HepG2 (cell line): ENCODE data around the gene MAN2A2. TPM values are rescaled to one million over a fixed set of nuclear protein-coding genes. Genes with fewer than 3 reads are reported as not detected.
A peak's percentile ranks its signal among the peaks of the same experiment; 100 is the strongest.

Experiments used
- ATF7 ChIP-seq, 2 experiments: fragments of 450-650 bp in 1 of 2; sonication (generic) in 1 of 2; formaldehyde crosslinking in 1 of 2; IDR thresholded peaks; 2 replicates each; pipeline versions ENCODE4 v1.4.0 to v1.6.1; 2016 to 2020; ENCODE audit warnings: antibody characterized with exemption in 1 of 2, mild to moderate bottlenecking in 1 of 2, missing genetic modification reagents in 1 of 2
- CC2D1A ChIP-seq: sonication (generic); formaldehyde crosslinking; IDR thresholded peaks from 2 replicates; pipeline ENCODE4 v1.8.1; 2023; ENCODE audit warnings: mild to moderate bottlenecking, missing genetic modification reagents
- ELF3 ChIP-seq: IDR thresholded peaks from 2 replicates; pipeline ENCODE4 v1.6.1; 2016; ENCODE audit warnings: missing genetic modification reagents, missing compliant biosample characterization
- HIVEP1 ChIP-seq: sonication (generic); formaldehyde crosslinking; IDR thresholded peaks from 2 replicates; pipeline ENCODE4 v1.4.0; 2020; ENCODE audit warnings: mild to moderate bottlenecking, missing genetic modification reagents
- IRX3 ChIP-seq: sonication (generic); formaldehyde crosslinking; IDR thresholded peaks from 2 replicates; pipeline ENCODE4 v1.8.1; 2023; ENCODE audit warnings: mild to moderate bottlenecking, low read depth, missing genetic modification reagents, borderline replicate concordance
- MED13 ChIP-seq: sonication (generic); formaldehyde crosslinking; IDR thresholded peaks from 2 replicates; pipeline ENCODE4 v1.5.0; 2020; ENCODE audit warnings: missing genetic modification reagents
- SAP130 ChIP-seq: IDR thresholded peaks from 2 replicates; pipeline ENCODE4 v1.6.1; 2016; ENCODE audit warnings: low read depth
- SOX5 ChIP-seq: IDR thresholded peaks from 2 replicates; pipeline ENCODE4 v1.6.1; 2016; ENCODE audit warnings: borderline replicate concordance
- SP4 ChIP-seq: sonication (generic); formaldehyde crosslinking; IDR thresholded peaks from 2 replicates; pipeline ENCODE4 v1.8.1; 2023; ENCODE audit warnings: mild to moderate bottlenecking, missing genetic modification reagents
- ZKSCAN5 ChIP-seq: sonication (generic); formaldehyde crosslinking; IDR thresholded peaks from 2 replicates; pipeline ENCODE4 v1.5.1; 2020; ENCODE audit warnings: mild to moderate bottlenecking, missing genetic modification reagents
- ZNF101 ChIP-seq: sonication (generic); formaldehyde crosslinking; IDR thresholded peaks from 2 replicates; pipeline ENCODE4 v1.4.0; 2020; ENCODE audit warnings: mild to moderate bottlenecking, low read depth, missing genetic modification reagents, borderline replicate concordance
- ZNF180 ChIP-seq: sonication (generic); formaldehyde crosslinking; IDR thresholded peaks from 2 replicates; pipeline ENCODE4 v1.4.0; 2020; ENCODE audit warnings: low read depth, missing genetic modification reagents, borderline replicate concordance
- ZNF230 ChIP-seq: sonication (generic); formaldehyde crosslinking; IDR thresholded peaks from 2 replicates; pipeline ENCODE4 v1.4.0; 2020; ENCODE audit warnings: mild to moderate bottlenecking, missing genetic modification reagents
- ZNF644 ChIP-seq: IDR thresholded peaks from 2 replicates; pipeline ENCODE4 v1.6.1; 2016; ENCODE audit warnings: low read depth
- ZNF749 ChIP-seq: sonication (generic); formaldehyde crosslinking; IDR thresholded peaks from 2 replicates; pipeline ENCODE4 v1.8.0; 2022; ENCODE audit warnings: mild to moderate bottlenecking, missing genetic modification reagents, moderate library complexity, borderline replicate concordance
- ZNF781 ChIP-seq: sonication (generic); formaldehyde crosslinking; IDR thresholded peaks from 2 replicates; pipeline ENCODE4 v1.5.1; 2020; ENCODE audit warnings: borderline replicate concordance, mild to moderate bottlenecking, missing genetic modification reagents; ENCODE audit errors: not compliant biosample characterization
- polyA plus RNA-seq, 8 experiments: library from polyadenylated mRNA; depleted of rRNA in 3 of 8; stranded (reverse) in 7 of 8; unstranded in 1 of 8; fragments of >200 nt; fragmentation: Illumina TruSeq in 4 of 8; extraction: Trizol in 4 of 8; gene quantifications; 2 replicates each; pipeline versions ENCODE4 v1.2.1 to v1.2.3, GENCODE V29; 2011 to 2016; ENCODE audit warnings: low read depth in 4 of 8, missing spikeins in 1 of 8, mixed read lengths in 1 of 8; ENCODE audit not compliant: insufficient read depth in 1 of 8
- total RNA-seq, 5 experiments: library from RNA; depleted of rRNA; stranded (reverse); fragments of >200 nt; fragmentation: Illumina TruSeq; extraction: Trizol; gene quantifications; 2 replicates each; pipeline ENCODE4 v1.2.3, GENCODE V29; 2016; ENCODE audit warnings: low read depth in 1 of 5
- TF ChIP-seq, protein P1 (sequence below): sonication (generic); formaldehyde crosslinking; IDR thresholded peaks from 2 replicates; pipeline ENCODE4 v1.5.1; 2020; ENCODE audit warnings: missing genetic modification reagents, mild to moderate bottlenecking, borderline replicate concordance
- TF ChIP-seq, protein P2 (sequence below): sonication (generic); formaldehyde crosslinking; IDR thresholded peaks from 2 replicates; pipeline ENCODE4 v1.8.1; 2022; ENCODE audit warnings: mild to moderate bottlenecking, missing genetic modification reagents
- TF ChIP-seq, protein P3 (sequence below): sonication (generic); formaldehyde crosslinking; IDR thresholded peaks from 2 replicates; pipeline ENCODE4 v1.4.0; 2020; ENCODE audit warnings: mild to moderate bottlenecking, missing genetic modification reagents
- TF ChIP-seq, protein P4 (sequence below): sonication (generic); formaldehyde crosslinking; IDR thresholded peaks from 2 replicates; pipeline ENCODE4 v1.4.0; 2020; ENCODE audit warnings: missing genetic modification reagents
- TF ChIP-seq, protein P5 (sequence below): sonication (generic); formaldehyde crosslinking; IDR thresholded peaks from 2 replicates; pipeline ENCODE4 v1.4.0; 2020; ENCODE audit warnings: missing genetic modification reagents

The MAN2A2 gene
- total and polyA plus RNA-seq, 2 of the 13 experiments (the other 11 are each of a cell fraction or from before 2014, with no cell fraction given): 17.5 to 51.5 TPM

DNA sequence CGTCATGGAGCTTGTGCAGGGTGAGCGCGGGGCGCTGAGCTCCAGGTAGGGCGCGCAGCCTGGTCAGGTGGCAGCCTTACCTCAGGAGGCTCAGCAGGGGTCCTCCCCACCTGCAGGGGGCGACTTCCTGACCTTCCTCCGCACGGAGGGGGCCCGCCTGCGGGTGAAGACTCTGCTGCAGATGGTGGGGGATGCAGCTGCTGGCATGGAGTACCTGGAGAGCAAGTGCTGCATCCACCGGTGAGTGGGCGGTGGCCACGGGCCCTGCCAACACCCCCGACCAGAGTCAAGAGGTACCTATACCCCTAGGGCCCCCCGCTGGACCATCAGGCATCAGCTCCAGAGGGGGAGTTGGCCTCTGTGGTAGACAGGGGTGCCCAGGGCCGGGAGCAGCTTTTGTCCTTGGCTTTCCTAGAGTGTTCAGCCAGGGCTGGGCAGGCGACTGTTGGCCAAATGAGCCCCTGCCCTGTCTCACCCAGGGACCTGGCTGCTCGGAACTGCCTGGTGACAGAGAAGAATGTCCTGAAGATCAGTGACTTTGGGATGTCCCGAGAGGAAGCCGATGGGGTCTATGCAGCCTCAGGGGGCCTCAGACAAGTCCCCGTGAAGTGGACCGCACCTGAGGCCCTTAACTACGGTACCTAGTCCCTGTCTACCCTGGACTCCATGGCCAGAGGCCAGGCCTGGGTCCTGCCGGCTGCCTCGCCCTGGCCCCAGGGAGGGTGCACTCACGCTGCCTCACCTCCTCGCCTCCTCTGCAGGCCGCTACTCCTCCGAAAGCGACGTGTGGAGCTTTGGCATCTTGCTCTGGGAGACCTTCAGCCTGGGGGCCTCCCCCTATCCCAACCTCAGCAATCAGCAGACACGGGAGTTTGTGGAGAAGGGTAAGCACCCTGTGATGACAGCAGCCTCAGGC lies 9.7 kb upstream of the MAN2A2 start (continued):
- TF ChIP-seq, protein P1, sequence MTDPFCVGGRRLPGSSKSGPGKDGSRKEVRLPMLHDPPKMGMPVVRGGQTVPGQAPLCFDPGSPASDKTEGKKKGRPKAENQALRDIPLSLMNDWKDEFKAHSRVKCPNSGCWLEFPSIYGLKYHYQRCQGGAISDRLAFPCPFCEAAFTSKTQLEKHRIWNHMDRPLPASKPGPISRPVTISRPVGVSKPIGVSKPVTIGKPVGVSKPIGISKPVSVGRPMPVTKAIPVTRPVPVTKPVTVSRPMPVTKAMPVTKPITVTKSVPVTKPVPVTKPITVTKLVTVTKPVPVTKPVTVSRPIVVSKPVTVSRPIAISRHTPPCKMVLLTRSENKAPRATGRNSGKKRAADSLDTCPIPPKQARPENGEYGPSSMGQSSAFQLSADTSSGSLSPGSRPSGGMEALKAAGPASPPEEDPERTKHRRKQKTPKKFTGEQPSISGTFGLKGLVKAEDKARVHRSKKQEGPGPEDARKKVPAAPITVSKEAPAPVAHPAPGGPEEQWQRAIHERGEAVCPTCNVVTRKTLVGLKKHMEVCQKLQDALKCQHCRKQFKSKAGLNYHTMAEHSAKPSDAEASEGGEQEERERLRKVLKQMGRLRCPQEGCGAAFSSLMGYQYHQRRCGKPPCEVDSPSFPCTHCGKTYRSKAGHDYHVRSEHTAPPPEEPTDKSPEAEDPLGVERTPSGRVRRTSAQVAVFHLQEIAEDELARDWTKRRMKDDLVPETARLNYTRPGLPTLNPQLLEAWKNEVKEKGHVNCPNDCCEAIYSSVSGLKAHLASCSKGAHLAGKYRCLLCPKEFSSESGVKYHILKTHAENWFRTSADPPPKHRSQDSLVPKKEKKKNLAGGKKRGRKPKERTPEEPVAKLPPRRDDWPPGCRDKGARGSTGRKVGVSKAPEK: no peak; the same call in 1 of the 2 replicates
- TF ChIP-seq CC2D1A (CRISPR knock-in tag): no peak
- TF ChIP-seq MED13 (CRISPR knock-in tag): no peak
- no peak for TF ChIP-seq SOX5 (CRISPR knock-in tag)
- no peak for TF ChIP-seq ELF3
- no peak for TF ChIP-seq IRX3 (CRISPR knock-in tag)
- TF ChIP-seq ZKSCAN5 (CRISPR knock-in tag): no peak
- no peak for TF ChIP-seq ZNF180
- TF ChIP-seq ATF7 (IDR thresholded peaks at IDR 0.05): no peak
- no peak for TF ChIP-seq ATF7 (CRISPR knock-in tag; IDR thresholded peaks at IDR 0.05)
- TF ChIP-seq ZNF230 (CRISPR knock-in tag): 0 out of 2 replicates have a peak, but pooled peaks have one; percentile 36
- TF ChIP-seq, protein P2, sequence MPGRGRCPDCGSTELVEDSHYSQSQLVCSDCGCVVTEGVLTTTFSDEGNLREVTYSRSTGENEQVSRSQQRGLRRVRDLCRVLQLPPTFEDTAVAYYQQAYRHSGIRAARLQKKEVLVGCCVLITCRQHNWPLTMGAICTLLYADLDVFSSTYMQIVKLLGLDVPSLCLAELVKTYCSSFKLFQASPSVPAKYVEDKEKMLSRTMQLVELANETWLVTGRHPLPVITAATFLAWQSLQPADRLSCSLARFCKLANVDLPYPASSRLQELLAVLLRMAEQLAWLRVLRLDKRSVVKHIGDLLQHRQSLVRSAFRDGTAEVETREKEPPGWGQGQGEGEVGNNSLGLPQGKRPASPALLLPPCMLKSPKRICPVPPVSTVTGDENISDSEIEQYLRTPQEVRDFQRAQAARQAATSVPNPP: no peak
- TF ChIP-seq SAP130: peak; percentile 40; the same call in 1 of the 2 replicates
- TF ChIP-seq ZNF749 (CRISPR knock-in tag): no peak
- TF ChIP-seq ZNF644 (CRISPR knock-in tag): no peak
- no peak for TF ChIP-seq ZNF101 (CRISPR knock-in tag)
- no peak for TF ChIP-seq ZNF781 (CRISPR knock-in tag)
- TF ChIP-seq HIVEP1 (CRISPR knock-in tag): 0 out of 2 replicates have a peak, but pooled peaks have one; percentile 32
- TF ChIP-seq, protein P3, sequence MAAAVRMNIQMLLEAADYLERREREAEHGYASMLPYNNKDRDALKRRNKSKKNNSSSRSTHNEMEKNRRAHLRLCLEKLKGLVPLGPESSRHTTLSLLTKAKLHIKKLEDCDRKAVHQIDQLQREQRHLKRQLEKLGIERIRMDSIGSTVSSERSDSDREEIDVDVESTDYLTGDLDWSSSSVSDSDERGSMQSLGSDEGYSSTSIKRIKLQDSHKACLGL (CRISPR knock-in tag): no peak
- 0 out of 2 replicates have a peak, but pooled peaks have one; percentile 33 for TF ChIP-seq SP4 (CRISPR knock-in tag)
- TF ChIP-seq, protein P4, sequence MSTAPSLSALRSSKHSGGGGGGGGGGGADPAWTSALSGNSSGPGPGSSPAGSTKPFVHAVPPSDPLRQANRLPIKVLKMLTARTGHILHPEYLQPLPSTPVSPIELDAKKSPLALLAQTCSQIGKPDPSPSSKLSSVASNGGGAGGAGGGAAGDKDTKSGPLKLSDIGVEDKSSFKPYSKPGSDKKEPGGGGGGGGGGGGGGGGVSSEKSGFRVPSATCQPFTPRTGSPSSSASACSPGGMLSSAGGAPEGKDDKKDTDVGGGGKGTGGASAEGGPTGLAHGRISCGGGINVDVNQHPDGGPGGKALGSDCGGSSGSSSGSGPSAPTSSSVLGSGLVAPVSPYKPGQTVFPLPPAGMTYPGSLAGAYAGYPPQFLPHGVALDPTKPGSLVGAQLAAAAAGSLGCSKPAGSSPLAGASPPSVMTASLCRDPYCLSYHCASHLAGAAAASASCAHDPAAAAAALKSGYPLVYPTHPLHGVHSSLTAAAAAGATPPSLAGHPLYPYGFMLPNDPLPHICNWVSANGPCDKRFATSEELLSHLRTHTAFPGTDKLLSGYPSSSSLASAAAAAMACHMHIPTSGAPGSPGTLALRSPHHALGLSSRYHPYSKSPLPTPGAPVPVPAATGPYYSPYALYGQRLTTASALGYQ (CRISPR knock-in tag): no peak
- TF ChIP-seq, protein P5, sequence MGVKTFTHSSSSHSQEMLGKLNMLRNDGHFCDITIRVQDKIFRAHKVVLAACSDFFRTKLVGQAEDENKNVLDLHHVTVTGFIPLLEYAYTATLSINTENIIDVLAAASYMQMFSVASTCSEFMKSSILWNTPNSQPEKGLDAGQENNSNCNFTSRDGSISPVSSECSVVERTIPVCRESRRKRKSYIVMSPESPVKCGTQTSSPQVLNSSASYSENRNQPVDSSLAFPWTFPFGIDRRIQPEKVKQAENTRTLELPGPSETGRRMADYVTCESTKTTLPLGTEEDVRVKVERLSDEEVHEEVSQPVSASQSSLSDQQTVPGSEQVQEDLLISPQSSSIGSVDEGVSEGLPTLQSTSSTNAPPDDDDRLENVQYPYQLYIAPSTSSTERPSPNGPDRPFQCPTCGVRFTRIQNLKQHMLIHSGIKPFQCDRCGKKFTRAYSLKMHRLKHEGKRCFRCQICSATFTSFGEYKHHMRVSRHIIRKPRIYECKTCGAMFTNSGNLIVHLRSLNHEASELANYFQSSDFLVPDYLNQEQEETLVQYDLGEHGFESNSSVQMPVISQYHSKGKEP (CRISPR knock-in tag): no peak
